T-helper 2 cell treated with Interferon-gamma antibody and Interleukin-4, amounts not matched to agents 5 μg/mL and 100 μg/mL, for 36 hours (primary cell): ENCODE results near the gene ZFPL1.
"Not testable (repeated sequence)": the region's sequence is repeated elsewhere in the genome, so short reads cannot be mapped to it uniquely, and the experiment has no call there.

ENCODE experiments used
- DNase-seq: peaks from one replicate; pipeline ENCODE4 v3.0.0; 2021; ENCODE audit warnings: low spot score
- H3K27ac Mint-ChIP-seq: one replicate; pipeline ENCODE4 v1.8.0; 2021; ENCODE audit warnings: mild to moderate bottlenecking, mixed read lengths
- H3K27me3 Mint-ChIP-seq: one replicate; pipeline ENCODE4 v1.8.0; 2021; ENCODE audit warnings: low read depth, mixed read lengths
- H3K36me3 Mint-ChIP-seq: one replicate; pipeline ENCODE4 v1.8.0; 2021; ENCODE audit warnings: low read depth, mixed read lengths
- H3K4me1 Mint-ChIP-seq: one replicate; pipeline ENCODE4 v1.8.0; 2021; ENCODE audit warnings: low read depth, mixed read lengths
- H3K4me3 Mint-ChIP-seq: one replicate; pipeline ENCODE4 v1.8.0; 2022; ENCODE audit warnings: mild to moderate bottlenecking, moderate library complexity, mixed read lengths
- H3K9me3 Mint-ChIP-seq: one replicate; pipeline ENCODE4 v1.8.0; 2021; ENCODE audit warnings: mixed read lengths

The ZFPL1 gene

GRCh38 chr11:65118891-65119669 lies 35.1 kb downstream of the ZFPL1 start:
- not testable (repeated sequence) for DNase-seq, H3K4me3 Mint-ChIP-seq, H3K27me3 Mint-ChIP-seq, H3K9me3 Mint-ChIP-seq
- Mint-ChIP-seq H3K4me1 (peaks cover 35% of the 10 kb centered on the region), H3K27ac (peak overlapping the region; percentile 65), H3K36me3 (peaks cover 39% of the 10 kb centered on the region)

GRCh38 chr11:65119670-65119995 lies 35.6 kb downstream of the ZFPL1 start:
- Mint-ChIP-seq H3K4me1 (peaks cover 32% of the 10 kb centered on the region), H3K27me3 (no peaks in the 10 kb centered on the region), H3K27ac (peak overlapping the region; percentile 59), H3K4me3 (peak overlapping the region; percentile 40), H3K36me3 (peaks cover 41% of the 10 kb centered on the region), H3K9me3 (no peaks in the 10 kb centered on the region)
- no peak for DNase-seq

- H3K27ac Mint-ChIP-seq = peak overlapping the region; percentile 99
- H3K36me3 Mint-ChIP-seq = peaks cover 46% of the 10 kb centered on the region
- H3K4me1 Mint-ChIP-seq = peaks cover 30% of the 10 kb centered on the region
- peak overlapping the region; percentile 99 for H3K4me3 Mint-ChIP-seq
- DNase-seq = no peak
- no peaks in the 10 kb centered on the region for H3K9me3 Mint-ChIP-seq
- H3K27me3 Mint-ChIP-seq = no peaks in the 10 kb centered on the region
These were observed 36.8 kb downstream of the ZFPL1 start for GRCh38 chr11:65120831-65121230.

- H3K9me3 Mint-ChIP-seq = no peaks in the 10 kb centered on the region
- H3K27ac Mint-ChIP-seq = peak overlapping the region; percentile 99
- no peaks in the 10 kb centered on the region for H3K27me3 Mint-ChIP-seq
- DNase-seq = no peak
- H3K4me1 Mint-ChIP-seq = peaks cover 28% of the 10 kb centered on the region
- H3K36me3 Mint-ChIP-seq = peaks cover 49% of the 10 kb centered on the region
- H3K4me3 Mint-ChIP-seq = peak overlapping the region; percentile 99
These were observed 37.4 kb downstream of the ZFPL1 start for GRCh38 chr11:65121447-65121864.

- Mint-ChIP-seq H3K4me1 (peaks cover 26% of the 10 kb centered on the region), H3K9me3 (no peaks in the 10 kb centered on the region), H3K36me3 (peaks cover 54% of the 10 kb centered on the region), H3K4me3 (peak within 1 kb of the TSS; percentile 99), H3K27ac (peak within 1 kb of the TSS; percentile 99), H3K27me3 (no peaks in the 10 kb centered on the region)
- DNase-seq = peak; percentile 99
These were observed 38.1 kb downstream of the ZFPL1 start, which contains the start of the genes FAU and MRPL49 for GRCh38 chr11:65121865-65122696. TSS of gene FAU (minus strand) at chr11:65122134. CDS start at chr11:65121813, 321 bp downstream. TSS of gene MRPL49 (plus strand) at chr11:65122321. CDS start at chr11:65122347, 26 bp downstream.

- no peak overlapping the region for H3K27ac Mint-ChIP-seq
- DNase-seq = no peak
- H3K4me1 Mint-ChIP-seq = peaks cover 16% of the 10 kb centered on the region
- peaks cover 43% of the 10 kb centered on the region for H3K36me3 Mint-ChIP-seq
- H3K27me3 Mint-ChIP-seq = no peaks in the 10 kb centered on the region
- H3K9me3 Mint-ChIP-seq = no peaks in the 10 kb centered on the region
- peak overlapping the region; percentile 32 for H3K4me3 Mint-ChIP-seq
These were observed 40.6 kb downstream of the ZFPL1 start for GRCh38 chr11:65124480-65125196.

GRCh38 chr11:65125197-65126056 lies 41.4 kb downstream of the ZFPL1 start:
- H3K27ac Mint-ChIP-seq = no peak overlapping the region
- peaks cover 12% of the 10 kb centered on the region for H3K4me1 Mint-ChIP-seq
- H3K36me3 Mint-ChIP-seq = peaks cover 38% of the 10 kb centered on the region
- H3K4me3 Mint-ChIP-seq = no peak overlapping the region
- H3K9me3 Mint-ChIP-seq = no peaks in the 10 kb centered on the region
- DNase-seq = no peak
- no peaks in the 10 kb centered on the region for H3K27me3 Mint-ChIP-seq

GRCh38 chr11:65126624-65127274 lies 42.7 kb downstream of the ZFPL1 start:
- Mint-ChIP-seq H3K27ac (no peak overlapping the region), H3K27me3 (no peaks in the 10 kb centered on the region), H3K9me3 (no peaks in the 10 kb centered on the region), H3K4me1 (peaks cover 2% of the 10 kb centered on the region), H3K4me3 (no peak overlapping the region), H3K36me3 (peaks cover 32% of the 10 kb centered on the region)
- no peak for DNase-seq

GRCh38 chr11:65127473-65128181 lies 43.6 kb downstream of the ZFPL1 start:
- Mint-ChIP-seq H3K4me3 (no peak overlapping the region), H3K4me1 (peaks cover 4% of the 10 kb centered on the region), H3K27me3 (no peaks in the 10 kb centered on the region), H3K9me3 (no peaks in the 10 kb centered on the region), H3K36me3 (peaks cover 35% of the 10 kb centered on the region), H3K27ac (no peak overlapping the region)
- DNase-seq = no peak

GRCh38 chr11:65128182-65129145 lies 44.4 kb downstream of the ZFPL1 start:
- no peaks in the 10 kb centered on the region for H3K27me3 Mint-ChIP-seq
- no peak overlapping the region for H3K4me3 Mint-ChIP-seq
- no peaks in the 10 kb centered on the region for H3K9me3 Mint-ChIP-seq
- peaks cover 39% of the 10 kb centered on the region for H3K36me3 Mint-ChIP-seq
- H3K27ac Mint-ChIP-seq = no peak overlapping the region
- H3K4me1 Mint-ChIP-seq = peaks cover 8% of the 10 kb centered on the region
- DNase-seq = no peak

GRCh38 chr11:65129649-65130441 lies 45.8 kb downstream of the ZFPL1 start:
- H3K36me3 Mint-ChIP-seq = peaks cover 39% of the 10 kb centered on the region
- DNase-seq = no peak
- H3K9me3 Mint-ChIP-seq = no peaks in the 10 kb centered on the region
- no peak overlapping the region for H3K27ac Mint-ChIP-seq
- H3K27me3 Mint-ChIP-seq = no peaks in the 10 kb centered on the region
- peaks cover 9% of the 10 kb centered on the region for H3K4me1 Mint-ChIP-seq
- no peak overlapping the region for H3K4me3 Mint-ChIP-seq
